Measurements from ENCODE around the gene PLCB1. TPM values are rescaled to one million over a fixed set of nuclear protein-coding genes. Genes with fewer than 3 reads are reported as not detected.

The PLCB1 gene
- total RNA-seq, 1 experiment from 2014 or later: 11.3 TPM

- DNase-seq (ENCODE audit: low spot score) (no peak), ATAC-seq (no peak)
- H3K27me3 Mint-ChIP-seq (ENCODE audit: low read depth): no peaks in the 10 kb centered on the region
- H3K27ac Mint-ChIP-seq: no peak overlapping the region
- H3K4me1 Mint-ChIP-seq: peaks cover 6% of the 10 kb centered on the region; the same call in 1 of the 2 replicates
- ChIA-PET POLR2A (no interaction called here), CTCF (no interaction called here)
- no peaks in the 10 kb centered on the region for H3K36me3 Mint-ChIP-seq
- H3K9me3 Mint-ChIP-seq: no peaks in the 10 kb centered on the region
- no peak overlapping the region for H3K4me3 Mint-ChIP-seq
- TF ChIP-seq RELA (CRISPR knock-in tag; IDR thresholded peaks at IDR 0.05; ENCODE audit: borderline replicate concordance): no peak
- no peak for TF ChIP-seq E2F4 (CRISPR knock-in tag; IDR thresholded peaks at IDR 0.05; ENCODE audit: borderline replicate concordance, low read depth)
- TF ChIP-seq ZBTB21 (CRISPR knock-in tag; IDR thresholded peaks at IDR 0.05; ENCODE audit: borderline replicate concordance): no peak
- TF ChIP-seq KAT7 (CRISPR knock-in tag; IDR thresholded peaks at IDR 0.05; ENCODE audit: borderline replicate concordance): no peak
- TF ChIP-seq NFE2L1 (CRISPR knock-in tag; IDR thresholded peaks at IDR 0.05): no peak
- TF ChIP-seq, protein P1, sequence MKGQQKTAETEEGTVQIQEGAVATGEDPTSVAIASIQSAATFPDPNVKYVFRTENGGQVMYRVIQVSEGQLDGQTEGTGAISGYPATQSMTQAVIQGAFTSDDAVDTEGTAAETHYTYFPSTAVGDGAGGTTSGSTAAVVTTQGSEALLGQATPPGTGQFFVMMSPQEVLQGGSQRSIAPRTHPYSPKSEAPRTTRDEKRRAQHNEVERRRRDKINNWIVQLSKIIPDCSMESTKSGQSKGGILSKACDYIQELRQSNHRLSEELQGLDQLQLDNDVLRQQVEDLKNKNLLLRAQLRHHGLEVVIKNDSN (CRISPR knock-in tag; IDR thresholded peaks at IDR 0.05): no peak
- TF ChIP-seq ZNF396 (CRISPR knock-in tag; IDR thresholded peaks at IDR 0.05; ENCODE audit: borderline replicate concordance): no peak
- no peak for TF ChIP-seq ZBTB43 (CRISPR knock-in tag; IDR thresholded peaks at IDR 0.05)
- TF ChIP-seq MYBL2 (CRISPR knock-in tag; IDR thresholded peaks at IDR 0.05): no peak
- no peak for TF ChIP-seq ZNF263 (CRISPR knock-in tag; IDR thresholded peaks at IDR 0.05; ENCODE audit: low read depth)
- no peak for TF ChIP-seq PRRX2 (CRISPR knock-in tag; IDR thresholded peaks at IDR 0.05)
- no peak for TF ChIP-seq ZNF219 (CRISPR knock-in tag; IDR thresholded peaks at IDR 0.05; ENCODE audit: borderline replicate concordance)
- no peak for TF ChIP-seq ZNF671 (CRISPR knock-in tag; IDR thresholded peaks at IDR 0.05)
- TF ChIP-seq, protein P2, sequence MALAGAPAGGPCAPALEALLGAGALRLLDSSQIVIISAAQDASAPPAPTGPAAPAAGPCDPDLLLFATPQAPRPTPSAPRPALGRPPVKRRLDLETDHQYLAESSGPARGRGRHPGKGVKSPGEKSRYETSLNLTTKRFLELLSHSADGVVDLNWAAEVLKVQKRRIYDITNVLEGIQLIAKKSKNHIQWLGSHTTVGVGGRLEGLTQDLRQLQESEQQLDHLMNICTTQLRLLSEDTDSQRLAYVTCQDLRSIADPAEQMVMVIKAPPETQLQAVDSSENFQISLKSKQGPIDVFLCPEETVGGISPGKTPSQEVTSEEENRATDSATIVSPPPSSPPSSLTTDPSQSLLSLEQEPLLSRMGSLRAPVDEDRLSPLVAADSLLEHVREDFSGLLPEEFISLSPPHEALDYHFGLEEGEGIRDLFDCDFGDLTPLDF (CRISPR knock-in tag; IDR thresholded peaks at IDR 0.05): no peak
- no peak for TF ChIP-seq AR (CRISPR knock-in tag; IDR thresholded peaks at IDR 0.05)
Measured at GRCh38 chr20:8089668-8090067, 42.4 kb upstream of the PLCB1 start.

- POLR2A ChIA-PET: no interaction called here
- no peak for DNase-seq (ENCODE audit: low spot score)
- peaks cover 5% of the 10 kb centered on the region; the same call in 1 of the 2 replicates for H3K27me3 Mint-ChIP-seq (ENCODE audit: low read depth)
- no peak for TF ChIP-seq MLX (CRISPR knock-in tag; IDR thresholded peaks at IDR 0.05)
- TF ChIP-seq, protein P3, sequence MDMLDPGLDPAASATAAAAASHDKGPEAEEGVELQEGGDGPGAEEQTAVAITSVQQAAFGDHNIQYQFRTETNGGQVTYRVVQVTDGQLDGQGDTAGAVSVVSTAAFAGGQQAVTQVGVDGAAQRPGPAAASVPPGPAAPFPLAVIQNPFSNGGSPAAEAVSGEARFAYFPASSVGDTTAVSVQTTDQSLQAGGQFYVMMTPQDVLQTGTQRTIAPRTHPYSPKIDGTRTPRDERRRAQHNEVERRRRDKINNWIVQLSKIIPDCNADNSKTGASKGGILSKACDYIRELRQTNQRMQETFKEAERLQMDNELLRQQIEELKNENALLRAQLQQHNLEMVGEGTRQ (CRISPR knock-in tag; IDR thresholded peaks at IDR 0.05): no peak
- TF ChIP-seq, protein P4, sequence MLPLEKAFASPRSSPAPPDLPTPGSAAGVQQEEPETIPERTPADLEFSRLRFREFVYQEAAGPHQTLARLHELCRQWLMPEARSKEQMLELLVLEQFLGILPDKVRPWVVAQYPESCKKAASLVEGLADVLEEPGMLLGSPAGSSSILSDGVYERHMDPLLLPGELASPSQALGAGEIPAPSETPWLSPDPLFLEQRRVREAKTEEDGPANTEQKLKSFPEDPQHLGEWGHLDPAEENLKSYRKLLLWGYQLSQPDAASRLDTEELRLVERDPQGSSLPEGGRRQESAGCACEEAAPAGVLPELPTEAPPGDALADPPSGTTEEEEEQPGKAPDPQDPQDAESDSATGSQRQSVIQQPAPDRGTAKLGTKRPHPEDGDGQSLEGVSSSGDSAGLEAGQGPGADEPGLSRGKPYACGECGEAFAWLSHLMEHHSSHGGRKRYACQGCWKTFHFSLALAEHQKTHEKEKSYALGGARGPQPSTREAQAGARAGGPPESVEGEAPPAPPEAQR (CRISPR knock-in tag; IDR thresholded peaks at IDR 0.05): no peak
- no peak for TF ChIP-seq ZNF232 (CRISPR knock-in tag; IDR thresholded peaks at IDR 0.05)
- TF ChIP-seq FOXP4 (CRISPR knock-in tag; IDR thresholded peaks at IDR 0.05): no peak
- no peak for TF ChIP-seq ZBTB43 (CRISPR knock-in tag; IDR thresholded peaks at IDR 0.05)
- TF ChIP-seq SMAD3 (CRISPR knock-in tag; IDR thresholded peaks at IDR 0.05; ENCODE audit: borderline replicate concordance): no peak
- no peak for TF ChIP-seq RELA (CRISPR knock-in tag; IDR thresholded peaks at IDR 0.05; ENCODE audit: borderline replicate concordance)
- no peak for TF ChIP-seq ZNF671 (CRISPR knock-in tag; IDR thresholded peaks at IDR 0.05)
Measured at GRCh38 chr20:8094415-8094818, 37.6 kb upstream of the PLCB1 start.

More at GRCh38 chr20:8094415-8094818, 37.6 kb upstream of the PLCB1 start:
- CTCF ChIA-PET: no interaction called here
- no peak overlapping the region for H3K4me3 Mint-ChIP-seq
- H3K4me1 Mint-ChIP-seq: peaks cover 6% of the 10 kb centered on the region; the same call in 1 of the 2 replicates
- ATAC-seq: no peak
- no peak overlapping the region for H3K27ac Mint-ChIP-seq
- no peaks in the 10 kb centered on the region for H3K9me3 Mint-ChIP-seq
- no peaks in the 10 kb centered on the region for H3K36me3 Mint-ChIP-seq

Data from WTC11 (cell line).